GM12878 (cell line): ENCODE data around the gene KCNV2. TPM values are rescaled to one million over a fixed set of nuclear protein-coding genes. Genes with fewer than 3 reads are reported as not detected.

Experiments
- ATAC-seq: fragments of 200-7000 bp; cut with Tn5 transposase; 3 replicates; pipeline ENCODE4 v1.9.1; 2020; ENCODE audit warnings: mild to moderate bottlenecking, moderate library complexity
- BruUV-seq: library from RNA; stranded (reverse); fragments of 400-500 nt; replicated peaks from 2 replicates; lab custom pipeline; 2021; lab: Mats Ljungman, UMichigan
- CTCF ChIA-PET: fragments of 300-600 bp; sonication (Branson Sonifier 250); formaldehyde crosslinking; extraction: SDS; loops from one replicate; lab custom pipeline; 2021; ENCODE audit warnings: inconsistent platforms; lab: Yijun Ruan, JAX
- POLR2A ChIA-PET: fragments of 350-600 bp; formaldehyde crosslinking; extraction: SDS; loops from one replicate; lab custom pipeline; 2021; ENCODE audit warnings: inconsistent platforms; lab: Charles Lee
- RAD21 ChIA-PET: fragments of 300-600 bp; sonication (Branson Sonifier 250); formaldehyde crosslinking; loops from one replicate; lab custom pipeline; 2023; ENCODE audit warnings: antibody characterized with exemption; ENCODE audit not compliant: unreplicated experiment; lab: Charles Lee
- SMC1A ChIA-PET: fragments of 300-600 bp; sonication (Branson Sonifier 250); formaldehyde crosslinking; loops from one replicate; lab custom pipeline; 2023; ENCODE audit not compliant: unreplicated experiment, uncharacterized antibody; lab: Charles Lee
- DNase-seq: peaks from one replicate; pipeline ENCODE4 v3.0.0-alpha.2; 2011; ENCODE audit warnings: low read depth, low spot score
- FAIRE-seq: peaks from 3 replicates; lab custom pipeline; 2011; peaks lifted over from hg19 to GRCh38; lab: Jason Lieb, UNC
- H2AFZ ChIP-seq: 2 replicates; pipeline ENCODE4 v1.6.0; 2011; ENCODE audit warnings: low read depth, low read length, control low read depth; ENCODE audit not compliant: control insufficient read depth
- H3K27ac ChIP-seq: 2 replicates; pipeline ENCODE4 v1.5.1; 2011; ENCODE audit warnings: control low read depth; ENCODE audit not compliant: control insufficient read depth, insufficient read depth
- H3K27me3 ChIP-seq, 2 experiments: replicated peaks in 1 of 2; 2 replicates each; pipeline versions ENCODE4 v1.6.0 to v1.6.1; 2011; ENCODE audit warnings: low read length in 1 of 2; ENCODE audit not compliant: control insufficient read depth in 2 of 2, insufficient read depth in 2 of 2
- H3K36me3 ChIP-seq, 2 experiments: 2 replicates each; pipeline ENCODE4 v1.5.1; 2011; ENCODE audit warnings: low read length in 1 of 2; ENCODE audit not compliant: control insufficient read depth in 2 of 2, insufficient read depth in 2 of 2
- H3K4me1 ChIP-seq: 2 replicates; pipeline ENCODE4 v1.6.1; 2011; ENCODE audit warnings: mild to moderate bottlenecking, low read length, moderate library complexity, mixed read lengths; ENCODE audit not compliant: control insufficient read depth, insufficient read depth
- H3K4me2 ChIP-seq: 2 replicates; pipeline ENCODE4 v1.6.0; 2011; ENCODE audit warnings: control low read depth; ENCODE audit not compliant: control insufficient read depth, insufficient read depth
- H3K4me3 ChIP-seq: fragments of 200-600 bp; sonication (generic); 2 replicates; pipeline ENCODE4 v1.5.1; 2016
- H3K79me2 ChIP-seq: 2 replicates; pipeline ENCODE4 v1.6.0; 2011; ENCODE audit warnings: low read length; ENCODE audit not compliant: control insufficient read depth, insufficient read depth
- H3K9ac ChIP-seq: 2 replicates; pipeline ENCODE4 v1.8.0; 2011; ENCODE audit warnings: low read length, control low read depth, mixed read lengths; ENCODE audit not compliant: control insufficient read depth, insufficient read depth
- H3K9me3 ChIP-seq: replicated peaks from 3 replicates; pipeline ENCODE4 v1.5.1; 2011; ENCODE audit warnings: mild to moderate bottlenecking, low read length; ENCODE audit not compliant: control insufficient read depth, insufficient read depth
- H4K20me1 ChIP-seq: 2 replicates; pipeline ENCODE4 v1.6.0; 2011; ENCODE audit not compliant: control insufficient read depth, insufficient read depth
- CREM ChIP-seq: IDR thresholded peaks from 2 replicates; pipeline ENCODE4 v1.6.1; 2014; ENCODE audit warnings: antibody characterized with exemption, low read depth
- DPF2 ChIP-seq: fragments of 450-650 bp; IDR thresholded peaks from 2 replicates; pipeline ENCODE4 v1.6.1; 2017; ENCODE audit warnings: mild to moderate bottlenecking
- EGR1 ChIP-seq, 2 experiments: IDR thresholded peaks; 1 replicate in 1 of 2; 2 replicates in 1 of 2; pipeline ENCODE4 v1.6.1; 2011 to 2012; ENCODE audit warnings: low read depth in 2 of 2, low read length in 2 of 2, borderline replicate concordance in 1 of 2, mild to moderate bottlenecking in 1 of 2, moderate library complexity in 1 of 2
- POLR2A ChIP-seq: IDR thresholded peaks from 2 replicates; pipeline ENCODE4 v1.6.1; 2011; ENCODE audit warnings: low read depth, mild to moderate bottlenecking, low read length
- WRNIP1 ChIP-seq: IDR thresholded peaks from 2 replicates; pipeline ENCODE4 v1.6.1; 2011; ENCODE audit warnings: low read depth, low read length, improper control_type of control experiment, borderline replicate concordance
- WGBS: methylation state at CpG from one replicate; pipeline ENCODE4 v1.1.6; 2016; ENCODE audit warnings: low lambda C conversion rate; ENCODE audit not compliant: insufficient replicate concordance, insufficient coverage; ENCODE audit errors: missing lambda C conversion rate; 5-methylcytosine and 5-hydroxymethylcytosine counted together
- in situ Hi-C: fragments of 300-500 bp; cut with MboI; formaldehyde crosslinking; loops from 9 replicates; pipeline ENCODE4 v1.14.3; 2018; ENCODE audit warnings: mixed read lengths
- intact Hi-C: fragments of 100-400 bp; cut with micrococcal nuclease; formaldehyde crosslinking; loops from one replicate; pipeline ENCODE4 v1.14.2; 2022; ENCODE audit not compliant: unreplicated experiment
- polyA plus RNA-seq, 11 experiments: library from polyadenylated mRNA; depleted of rRNA in 4 of 11; unstranded in 6 of 11; stranded (reverse) in 5 of 11; fragments of >200 nt; fragmentation: Nextera tagmentation in 4 of 11; fragmentation: Illumina TruSeq in 1 of 11; extraction: Ambion mirVana in 4 of 11; extraction: Trizol in 1 of 11; gene quantifications; 1 replicate in 1 of 11; 2 replicates in 10 of 11; pipeline versions ENCODE4 v1.2.1 to v1.2.3, GENCODE V29; 2011 to 2016; ENCODE audit warnings: inconsistent platforms in 2 of 11, missing spikeins in 2 of 11, low read depth in 1 of 11
- total RNA-seq, 4 experiments: library from RNA; depleted of rRNA in 3 of 4; stranded (reverse); fragments of >200 nt in 3 of 4; fragmentation: Illumina TruSeq in 1 of 4; extraction: Trizol in 1 of 4; gene quantifications; 2 replicates each; pipeline versions ENCODE4 v1.2.1 to v1.2.3, GENCODE V29; 2013 to 2021
- TF ChIP-seq, protein P1 (sequence below): IDR thresholded peaks from 2 replicates; pipeline ENCODE4 v1.6.1; 2012; ENCODE audit warnings: low read depth, low read length, improper control_type of control experiment

The KCNV2 gene
- total and polyA plus RNA-seq, 10 of the 15 experiments (the other 5 are each of a cell fraction or from before 2014, with no cell fraction given), result 0.04 to 0.37 (median 0.09) TPM; not detected in 4

DNA sequence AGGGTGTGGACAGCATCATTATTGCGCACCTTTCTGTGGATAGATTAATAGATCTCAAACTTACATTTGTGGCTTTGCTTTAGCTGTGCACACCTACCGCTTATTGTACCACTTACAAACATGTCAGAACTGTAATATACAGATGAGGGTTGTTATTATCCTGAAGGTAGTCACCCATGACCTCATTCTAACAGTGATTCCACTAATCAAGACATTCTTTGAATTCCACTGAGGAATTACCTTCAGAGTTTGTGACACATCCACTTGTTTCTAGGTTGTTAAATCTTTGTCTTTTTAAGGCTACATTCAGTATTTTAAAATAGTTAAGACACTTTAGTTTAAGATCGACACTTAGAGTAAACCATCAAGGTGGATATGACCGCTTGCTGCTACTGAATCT lies 7.8 kb downstream of the KCNV2 start:
- WGBS, result 97% methylated on average over 4 of the region's 4 CpGs
- intact Hi-C loops, result loop anchor here (5.0 to 10.0 kb wide), 5 partner anchors 68 to 593 kb away; partner anchors contain the start of gene VLDLR
- ChIA-PET POLR2A (no interaction called here), CTCF (interaction anchor here (1.0 to 1.3 kb wide), 3 partner anchors 14 to 387 kb away, joined by 3 read pairs; no protein-coding TSS in a partner anchor), SMC1A (no interaction called here), RAD21 (interaction anchor here (1.0 kb wide), 1 partner anchor 37 kb away, joined by 3 read pairs; no protein-coding TSS in a partner anchor)
- no peak for FAIRE-seq
- Histone ChIP-seq H3K4me1 (no peaks in the 10 kb centered on the region; the same call in 1 of the 2 replicates), H2AFZ (no peak overlapping the region), H3K36me3 (no peaks in the 10 kb centered on the region), H3K9ac (no peak overlapping the region), H3K9me3 (no peaks in the 10 kb centered on the region), H3K27ac (no peak overlapping the region), H3K4me2 (no peak overlapping the region)
- no TSS peak for BruUV-seq
- in situ Hi-C loops, result loop anchor here (10.0 kb wide), 1 partner anchor 590 kb away; no protein-coding TSS in a partner anchor
- TF ChIP-seq, protein P1, sequence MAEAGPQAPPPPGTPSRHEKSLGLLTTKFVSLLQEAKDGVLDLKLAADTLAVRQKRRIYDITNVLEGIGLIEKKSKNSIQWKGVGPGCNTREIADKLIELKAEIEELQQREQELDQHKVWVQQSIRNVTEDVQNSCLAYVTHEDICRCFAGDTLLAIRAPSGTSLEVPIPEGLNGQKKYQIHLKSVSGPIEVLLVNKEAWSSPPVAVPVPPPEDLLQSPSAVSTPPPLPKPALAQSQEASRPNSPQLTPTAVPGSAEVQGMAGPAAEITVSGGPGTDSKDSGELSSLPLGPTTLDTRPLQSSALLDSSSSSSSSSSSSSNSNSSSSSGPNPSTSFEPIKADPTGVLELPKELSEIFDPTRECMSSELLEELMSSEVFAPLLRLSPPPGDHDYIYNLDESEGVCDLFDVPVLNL, result no peak
- TF ChIP-seq CREM (no peak), DPF2 (no peak), EGR1 (IDR thresholded peaks at IDR 0.05; ENCODE audit: borderline replicate concordance in 1 of 2, low read depth in 2 of 2, low read length in 2 of 2) (no peak), WRNIP1 (no peak), POLR2A (no peak)
- TF ChIP-seq, all 136 proteins: peak for 0
- Histone ChIP-seq H4K20me1 (no peaks in the 10 kb centered on the region), H3K79me2 (no peaks in the 10 kb centered on the region), H3K4me3 (no peak overlapping the region), H3K27me3 (no peaks in the 10 kb centered on the region)
- ATAC-seq (no peak), DNase-seq (no peak)
